Measurements from ENCODE around the gene HYAL3.
"Not testable (repeated sequence)": the region's sequence is repeated elsewhere in the genome, so short reads cannot be mapped to it uniquely, and the experiment has no call there.

HYAL3 gene

DNA sequence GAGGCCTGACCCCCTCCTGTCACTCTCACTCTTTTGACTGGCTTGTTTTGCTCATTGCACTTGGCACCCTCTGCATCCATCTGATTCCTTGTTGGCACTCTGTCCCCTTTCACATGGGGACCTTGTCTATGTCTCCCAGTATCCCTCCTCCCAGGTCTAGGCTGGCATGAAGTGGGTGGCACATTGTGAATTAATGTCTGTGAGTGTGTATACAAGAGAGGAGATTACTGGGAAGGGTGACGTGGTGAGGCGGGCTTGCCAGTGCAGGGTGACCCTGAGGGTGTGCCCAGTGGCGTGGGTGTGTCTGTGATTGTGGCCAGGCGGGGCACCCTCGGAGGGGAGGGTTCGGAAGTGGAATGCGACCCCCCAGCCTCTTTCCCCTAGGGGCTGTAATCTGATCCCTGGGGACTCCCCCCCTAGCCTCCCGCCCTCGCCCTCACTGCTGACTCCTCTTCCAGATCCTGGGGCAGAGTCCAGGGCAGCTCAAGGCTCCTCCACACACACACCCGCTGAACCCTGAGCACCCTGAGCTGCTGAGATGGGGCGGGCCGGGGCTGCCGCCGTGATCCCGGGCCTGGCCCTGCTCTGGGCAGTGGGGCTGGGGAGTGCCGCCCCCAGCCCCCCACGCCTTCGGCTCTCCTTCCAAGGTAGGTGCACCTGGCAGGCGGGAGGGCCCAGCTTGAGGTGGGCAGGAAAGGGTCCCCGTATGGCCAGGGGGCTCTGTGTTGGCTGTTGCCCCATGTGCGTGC is 30.3 kb downstream of the HYAL3 start, which contains the start of gene SEMA3B:
Gene SEMA3B, plus strand, starts transcription at position 445 of the 749 bp plus-strand sequence. Its CDS starts 94 bp downstream, at position 539.
- peak; percentile 60 for DNase-seq

DNA sequence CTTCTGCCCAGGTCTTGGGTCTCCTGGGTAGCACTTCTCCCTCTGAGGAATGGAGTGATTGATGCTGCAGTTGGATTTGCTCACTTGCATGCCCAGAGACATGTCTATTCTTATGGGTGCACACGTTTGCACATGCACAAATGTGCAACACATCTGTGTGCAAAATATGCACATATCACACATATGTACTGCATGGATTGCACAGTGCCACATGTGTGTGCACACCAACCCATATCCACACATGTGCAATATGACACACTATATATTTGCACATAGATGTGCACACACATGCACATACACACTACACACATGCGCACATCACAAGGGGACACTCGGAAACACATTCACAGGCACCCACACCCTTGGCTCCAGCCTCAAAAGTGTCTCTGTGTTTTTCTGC is 30.9 kb downstream of the HYAL3 start:
- DNase-seq = no peak

DNA sequence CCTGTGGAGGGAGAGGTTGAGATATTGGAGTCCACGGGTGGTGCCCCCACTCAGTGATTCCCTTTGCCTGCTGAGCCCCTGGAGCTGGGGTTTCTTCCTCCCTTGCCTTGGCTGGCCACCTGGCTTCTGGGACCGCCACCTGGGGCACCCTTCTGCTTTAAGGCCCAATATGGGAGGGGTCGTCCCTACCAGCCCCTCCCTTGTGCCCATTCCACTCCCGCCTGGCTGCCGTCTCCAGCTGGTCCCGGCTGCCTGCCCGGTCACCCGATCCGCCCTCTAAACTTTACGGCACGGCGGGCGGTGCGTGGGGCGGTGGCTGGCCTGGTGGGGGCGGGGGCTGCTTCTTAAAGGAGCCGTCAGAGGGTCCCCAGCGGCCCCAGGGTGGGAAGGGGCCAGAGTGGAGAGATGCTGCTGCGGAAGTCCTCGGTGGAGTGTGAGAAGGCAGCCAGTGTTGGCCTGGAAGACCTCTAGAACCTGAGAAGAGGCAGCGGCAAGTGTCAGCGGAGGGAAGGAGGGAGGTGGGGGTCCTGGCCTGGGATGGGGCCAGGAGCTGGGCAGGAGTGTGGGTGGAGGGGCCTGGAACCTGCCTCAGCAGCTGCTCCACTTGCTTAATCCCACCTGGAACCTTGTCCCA is 31.8 kb downstream of the HYAL3 start:
- DNase-seq = peak; percentile 45

GRCh38 chr3:50266836-50267235 is 32.4 kb downstream of the HYAL3 start:
- DNase-seq = no peak

GRCh38 chr3:50266017-50266416 is 33.2 kb downstream of the HYAL3 start:
- no peak for DNase-seq

DNA sequence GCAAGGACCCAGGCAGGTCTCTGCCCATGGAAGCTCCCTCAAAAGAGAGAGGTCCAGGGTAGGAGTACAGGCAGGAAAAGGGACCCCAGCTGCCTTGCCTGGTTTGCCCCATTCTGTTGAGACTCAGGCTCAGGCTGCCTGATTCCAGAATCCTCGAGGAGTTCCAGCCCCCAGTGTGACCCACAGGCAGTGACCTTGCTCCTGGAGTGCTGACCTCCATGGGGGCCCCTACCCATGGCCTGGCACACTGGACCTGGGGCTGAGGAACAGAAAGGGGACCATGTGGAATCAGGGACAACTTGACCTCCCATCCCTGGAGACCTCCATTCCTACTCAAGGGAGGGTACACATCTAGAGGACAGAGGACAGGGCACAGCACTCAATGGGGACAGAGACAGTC is 33.6 kb downstream of the HYAL3 start:
- DNase-seq = no peak

DNA sequence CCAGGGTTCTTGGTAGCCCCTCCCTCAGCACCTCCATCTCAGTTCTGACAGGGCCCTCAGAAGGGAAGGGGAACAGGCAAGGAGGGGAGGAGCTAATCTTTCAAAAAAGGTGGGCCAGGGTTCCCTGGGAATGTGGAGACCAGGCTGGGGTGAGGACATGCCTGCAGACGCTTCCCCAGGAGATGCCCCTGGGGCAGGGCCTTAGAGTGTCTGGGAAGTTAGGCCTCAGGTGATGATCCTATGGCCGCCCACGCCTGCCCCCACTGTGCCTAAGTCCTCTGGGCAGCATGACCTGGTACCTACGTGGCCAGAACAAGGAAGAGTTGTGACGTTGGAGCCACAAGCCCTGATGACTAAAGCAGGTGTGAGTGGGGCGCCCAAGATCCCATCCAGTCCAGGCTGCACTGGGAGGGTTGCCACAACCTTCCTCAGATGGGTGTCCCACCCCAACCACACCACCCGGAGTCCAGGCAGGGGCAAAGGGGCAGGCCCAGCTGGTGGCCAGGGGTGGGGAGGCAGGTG is 34.2 kb downstream of the HYAL3 start:
- no peak for DNase-seq

GRCh38 chr3:50264383-50264963 is 34.7 kb downstream of the HYAL3 start:
- DNase-seq = peak; percentile 99

DNA sequence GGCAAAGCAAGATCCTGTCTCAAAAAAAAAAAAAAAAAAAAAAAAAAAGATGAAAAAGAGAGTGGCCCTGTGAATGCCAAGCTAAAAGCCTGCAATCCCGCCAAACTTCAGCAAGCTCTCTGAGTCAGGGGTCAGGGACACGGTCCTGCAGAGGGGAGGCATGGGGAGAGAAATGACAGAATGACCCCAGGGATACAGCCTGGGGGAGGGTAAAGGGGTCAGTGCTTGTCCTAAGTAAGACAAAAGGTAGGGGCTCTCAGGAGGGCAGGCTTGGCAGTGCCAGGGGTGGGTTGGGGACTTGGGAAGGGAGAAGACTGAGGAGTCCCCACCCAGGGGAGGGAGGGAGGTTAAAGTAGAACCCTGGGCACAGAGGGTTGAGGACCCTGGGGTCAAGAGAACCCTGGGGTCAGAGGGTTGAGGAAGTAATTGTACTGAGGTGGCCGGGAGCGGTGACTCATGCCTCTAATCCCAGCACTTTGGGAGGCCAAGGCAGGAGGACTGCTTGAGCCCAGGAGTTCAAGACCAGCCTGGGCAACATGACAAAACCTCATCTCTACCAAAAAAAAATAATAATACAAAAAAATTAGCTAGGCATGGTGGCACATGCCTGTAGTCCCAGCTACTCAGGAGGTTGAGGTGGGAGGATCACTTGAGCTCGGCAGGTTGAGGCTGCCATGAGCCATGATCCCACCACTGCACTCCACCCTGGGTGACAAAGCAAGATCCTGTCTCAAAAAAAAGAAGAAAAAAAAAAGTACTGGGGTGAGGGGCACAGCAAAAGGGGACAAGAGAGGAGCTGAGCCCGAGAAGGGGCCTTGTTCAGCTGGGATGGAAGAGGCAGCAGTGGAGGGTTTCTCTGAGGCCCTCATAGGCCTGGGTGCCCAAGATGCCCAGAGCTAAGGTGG is 35.5 kb downstream of the HYAL3 start:
- no peak for DNase-seq

- no peak for DNase-seq
These were observed 36.4 kb downstream of the HYAL3 start for GRCh38 chr3:50262778-50263177.

- DNase-seq = not testable (repeated sequence)
These were observed 37.0 kb downstream of the HYAL3 start for GRCh38 chr3:50262200-50262599.

DNA sequence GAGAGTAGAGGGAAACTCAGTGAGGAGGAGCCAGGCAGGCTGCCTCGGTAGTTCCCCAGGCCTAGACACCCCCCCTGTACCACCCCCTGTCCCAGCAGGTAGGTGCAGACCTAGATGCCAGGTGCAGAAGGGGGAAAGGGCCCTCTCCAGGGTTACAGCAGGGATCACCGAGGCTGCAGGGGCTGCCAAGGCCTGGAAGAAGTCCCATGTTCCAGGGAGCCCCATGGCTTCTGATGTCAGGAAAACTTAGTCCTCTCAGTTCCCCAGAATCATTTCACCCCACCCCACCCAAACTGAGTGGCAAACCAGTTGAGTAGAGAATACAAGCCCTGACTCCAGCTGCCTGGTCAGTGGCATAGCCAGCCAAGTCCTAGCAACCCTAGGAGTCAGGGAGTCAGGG is 37.7 kb downstream of the HYAL3 start:
- no peak for DNase-seq

DNA sequence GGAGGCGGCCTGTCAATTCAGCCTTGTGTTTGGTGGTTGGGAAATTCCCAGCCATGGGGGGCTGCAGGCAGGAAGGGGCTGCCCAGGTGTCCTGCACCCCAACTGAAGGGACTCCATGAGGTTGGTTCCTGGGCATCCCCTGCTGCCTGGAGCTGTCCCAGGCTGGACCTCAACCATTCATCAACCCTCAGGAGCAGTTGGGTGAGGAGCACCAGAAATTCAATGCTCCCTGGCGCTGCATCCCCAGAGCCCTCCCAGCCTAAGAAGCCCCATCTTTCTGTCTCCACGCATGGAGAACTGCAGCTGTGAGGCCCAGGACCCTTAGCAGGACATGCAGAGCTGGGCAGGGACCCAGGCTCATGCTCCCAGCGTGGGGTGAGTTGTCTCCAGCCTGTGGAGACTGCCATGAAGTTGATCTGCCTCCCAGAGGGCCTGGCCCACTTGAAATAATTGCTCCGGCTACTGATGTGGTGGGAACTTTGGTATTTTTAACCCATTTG is 38.2 kb downstream of the HYAL3 start:
- peak; percentile 37 for DNase-seq

GRCh38 chr3:50260027-50260941 is 38.9 kb downstream of the HYAL3 start:
- peak; percentile 90 for DNase-seq

- DNase-seq = no peak
These were observed 39.7 kb downstream of the HYAL3 start for GRCh38 chr3:50259432-50260026.

DNA sequence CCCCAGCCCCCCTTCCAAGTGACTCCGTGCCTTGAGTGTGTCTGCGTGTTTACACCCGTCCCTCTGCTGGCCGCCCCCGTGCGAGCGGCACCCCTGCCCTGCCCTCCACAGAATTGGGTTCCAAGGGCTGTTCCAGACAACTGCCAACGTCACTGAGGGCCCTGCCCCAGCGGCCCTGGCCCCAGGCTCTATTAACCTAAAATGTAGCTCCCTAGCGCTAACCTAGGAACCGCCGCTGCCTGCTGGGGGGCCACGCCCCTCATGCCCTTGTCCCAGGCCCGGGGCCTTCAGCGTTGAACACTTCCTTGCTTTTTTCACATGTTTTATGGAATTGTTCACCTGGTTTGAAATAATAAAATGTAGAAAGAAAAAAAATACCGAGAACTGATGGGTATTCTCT is 40.2 kb downstream of the HYAL3 start:
- no peak for DNase-seq

GRCh38 chr3:50258029-50258680 is 41.0 kb downstream of the HYAL3 start:
- no peak for DNase-seq

DNA sequence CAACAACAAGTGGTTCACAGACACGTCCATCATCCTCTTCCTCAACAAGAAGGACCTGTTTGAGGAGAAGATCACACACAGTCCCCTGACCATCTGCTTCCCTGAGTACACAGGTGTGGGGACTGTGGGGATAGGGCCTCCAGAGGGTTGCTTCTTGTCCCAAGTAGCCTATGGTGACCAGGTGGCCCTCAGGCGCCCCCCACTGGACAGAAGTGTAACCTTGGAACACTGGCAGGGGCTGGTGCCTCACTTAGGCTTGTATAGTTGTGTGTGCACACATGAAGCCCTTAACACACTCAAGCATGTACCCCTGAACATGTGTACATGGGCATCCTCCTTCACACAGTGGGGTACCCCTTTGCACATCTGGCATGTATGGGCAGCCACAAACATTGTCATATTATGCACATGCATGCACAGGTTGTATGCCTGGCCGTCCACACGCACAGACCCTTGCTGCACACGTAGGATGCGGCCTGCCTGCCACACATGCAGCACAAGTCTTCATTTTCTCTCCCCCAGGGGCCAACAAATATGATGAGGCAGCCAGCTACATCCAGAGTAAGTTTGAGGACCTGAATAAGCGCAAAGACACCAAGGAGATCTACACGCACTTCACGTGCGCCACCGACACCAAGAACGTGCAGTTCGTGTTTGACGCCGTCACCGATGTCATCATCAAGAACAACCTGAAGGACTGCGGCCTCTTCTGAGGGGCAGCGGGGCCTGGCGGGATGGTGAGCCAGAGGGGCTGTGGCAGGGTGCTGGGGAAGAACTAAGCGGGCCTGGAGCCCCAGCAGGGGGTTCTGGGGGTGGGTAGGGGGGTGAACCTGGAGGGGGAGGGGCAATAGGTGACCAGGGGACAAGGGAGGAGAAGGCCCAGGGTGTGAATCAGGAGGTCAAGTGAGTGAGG is 42.0 kb downstream of the HYAL3 start:
- no peak for DNase-seq

DNA sequence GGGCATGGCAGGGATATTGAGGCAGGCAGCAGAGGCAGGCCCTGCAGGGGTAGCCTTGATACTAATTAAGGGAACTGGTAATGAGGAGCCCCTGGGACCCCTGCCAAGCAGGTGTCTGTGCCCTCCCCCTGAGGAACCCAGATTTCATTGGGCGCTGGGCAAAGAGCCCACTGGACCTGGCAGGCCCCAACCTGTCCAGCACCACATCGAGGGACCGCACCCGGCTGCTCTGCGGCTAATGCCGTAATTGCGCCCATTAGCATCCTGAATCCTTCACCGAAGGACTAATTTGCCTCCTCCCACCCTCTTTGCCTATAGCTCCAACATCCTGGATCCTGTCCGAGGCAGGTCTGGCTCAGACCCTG is 44.0 kb downstream of the HYAL3 start:
- DNase-seq = no peak
